ENCODE data around the gene MDFIC.

DNA sequence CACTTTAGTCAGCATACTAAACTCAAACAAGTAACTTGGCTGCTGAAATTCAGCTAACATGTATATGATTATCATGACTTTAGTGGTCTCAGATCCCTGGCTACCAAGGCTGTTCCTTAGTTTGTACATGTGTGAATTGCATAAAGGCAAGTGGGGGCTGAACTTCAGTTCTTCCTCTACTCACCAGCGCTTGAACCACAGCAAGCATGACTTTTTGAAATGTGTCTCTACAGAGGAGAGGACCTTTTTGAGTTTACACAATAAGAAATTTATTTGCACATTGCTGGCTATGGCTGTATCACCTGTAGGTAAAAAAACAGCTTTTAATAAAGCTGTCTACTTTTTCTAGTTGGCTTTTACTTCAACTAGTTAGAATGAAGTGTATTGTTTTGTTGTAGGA is 48.8 kb downstream of the MDFIC start:
- TF ChIP-seq POLR2A (IDR thresholded peaks at IDR 0.05; ENCODE audit: low read length) (no peak), GATA1 (IDR thresholded peaks at IDR 0.05; ENCODE audit: low read depth, low read length) (no peak)
